HG03135 (cell line): ENCODE results near the gene GAMT.

Experiments
- ATAC-seq: cut with Tn5 transposase; IDR thresholded peaks from one replicate; pipeline ENCODE4 v1.9.1; 2021; ENCODE audit warnings: mild to moderate bottlenecking, moderate library complexity; ENCODE audit not compliant: unreplicated experiment

GAMT gene

DNA sequence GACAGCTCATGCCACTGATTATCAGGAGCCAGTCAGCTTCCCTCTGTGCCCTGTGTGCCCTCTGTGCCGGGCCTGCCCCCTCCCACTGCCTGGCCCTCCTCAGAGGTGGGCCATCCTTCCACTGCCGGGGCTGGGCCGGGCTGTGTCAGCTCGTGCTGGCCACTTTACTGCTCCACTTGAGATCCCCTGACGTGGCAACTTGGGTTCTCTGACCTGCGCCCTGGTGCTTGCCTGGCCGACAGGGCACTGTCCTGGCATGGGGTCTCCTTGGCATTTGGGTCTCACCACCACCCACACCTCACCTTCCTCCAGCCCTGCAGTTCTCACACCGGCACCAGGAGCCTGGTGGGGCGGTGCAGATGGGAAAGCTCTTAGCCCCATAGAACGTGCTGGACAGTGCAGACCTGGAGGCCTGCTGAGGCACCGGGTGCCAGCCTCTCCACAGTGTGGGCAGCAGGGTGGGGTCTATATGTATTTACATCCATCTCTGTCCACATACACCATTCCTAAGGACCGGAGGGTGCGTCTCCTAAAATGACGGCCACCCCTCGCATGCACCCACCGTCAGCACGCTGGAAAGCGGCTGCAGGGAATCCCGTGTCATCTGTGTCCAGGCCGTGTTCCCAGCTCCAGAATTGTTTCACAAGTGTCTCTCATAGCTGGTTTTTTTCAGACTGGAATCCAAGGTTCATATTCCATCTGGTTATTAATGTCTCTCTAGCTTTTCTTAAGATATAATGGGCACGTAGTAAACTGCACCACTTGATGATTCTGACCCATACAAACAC, 17.8 kb upstream of the GAMT start:
- no peak for ATAC-seq

DNA sequence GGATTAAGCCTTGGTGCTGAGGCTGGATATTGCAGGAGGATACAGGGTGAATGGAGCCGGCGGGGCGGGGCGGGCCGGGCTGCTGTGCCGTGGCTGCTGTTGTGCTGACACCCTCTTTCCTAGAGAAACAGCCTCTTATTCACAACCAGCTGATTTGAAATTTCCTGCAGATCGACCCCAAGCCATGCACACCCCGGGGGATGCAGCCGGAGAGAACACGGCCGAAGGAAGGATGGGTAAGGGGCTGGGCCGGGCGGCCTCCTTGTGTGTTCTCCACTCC, 17.1 kb upstream of the GAMT start:
- ATAC-seq: no peak

DNA sequence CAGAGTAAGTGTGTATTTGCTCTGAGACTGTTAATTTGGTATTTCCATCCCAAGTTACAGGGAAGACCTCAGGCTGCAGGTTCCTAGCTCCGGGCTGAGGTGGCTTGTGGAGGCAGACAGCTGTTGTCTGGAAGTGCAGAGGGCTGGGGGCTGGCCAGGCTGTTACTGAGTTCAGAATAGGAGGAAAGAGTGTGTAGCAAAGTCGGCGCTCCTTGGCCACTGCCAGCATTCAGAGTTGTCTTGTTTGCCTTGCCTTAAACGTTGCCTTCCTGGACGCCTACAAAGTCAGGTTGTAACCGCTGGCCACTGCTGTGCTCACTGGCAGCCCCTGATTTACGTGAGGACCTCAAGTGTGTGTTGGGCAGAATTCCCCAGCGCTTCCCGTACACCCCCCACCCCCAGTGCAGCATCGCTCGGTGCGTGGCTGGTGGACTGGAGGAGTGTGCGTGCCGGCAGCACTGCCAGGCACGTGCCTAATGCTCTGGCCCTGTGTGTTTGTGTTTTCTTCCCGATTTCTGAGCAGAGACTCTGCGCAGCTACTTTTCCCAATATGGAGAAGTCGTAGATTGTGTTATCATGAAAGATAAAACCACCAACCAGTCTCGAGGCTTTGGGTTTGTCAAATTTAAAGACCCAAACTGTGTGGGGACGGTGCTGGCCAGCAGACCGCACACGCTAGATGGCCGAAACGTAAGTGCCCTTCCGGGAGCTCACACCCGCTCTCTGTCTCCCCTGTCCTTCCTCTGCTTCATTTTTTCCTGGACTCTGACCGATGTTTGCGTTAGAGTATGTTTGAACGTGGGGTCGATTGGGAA, 16.5 kb upstream of the GAMT start:
- no peak for ATAC-seq

DNA sequence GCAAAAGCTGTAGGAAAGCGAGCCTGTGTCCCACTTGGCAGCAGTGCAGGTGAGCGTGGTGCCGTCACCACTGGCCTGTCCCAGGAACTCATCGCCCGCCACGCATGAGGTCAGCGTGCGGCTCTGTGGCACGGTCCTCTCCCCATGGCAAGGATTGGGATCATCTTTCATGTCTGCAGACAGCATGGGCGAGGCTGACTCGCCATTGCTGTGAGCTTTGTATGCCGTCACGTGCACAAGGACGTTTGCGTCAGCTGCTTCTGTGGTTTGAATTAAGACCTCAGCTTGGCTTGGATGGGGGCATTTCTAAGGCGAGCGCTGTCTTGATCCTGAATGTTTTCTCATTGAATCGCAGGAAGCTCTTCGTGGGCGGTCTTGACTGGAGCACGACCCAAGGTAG, 15.8 kb upstream of the GAMT start:
- no peak for ATAC-seq

DNA sequence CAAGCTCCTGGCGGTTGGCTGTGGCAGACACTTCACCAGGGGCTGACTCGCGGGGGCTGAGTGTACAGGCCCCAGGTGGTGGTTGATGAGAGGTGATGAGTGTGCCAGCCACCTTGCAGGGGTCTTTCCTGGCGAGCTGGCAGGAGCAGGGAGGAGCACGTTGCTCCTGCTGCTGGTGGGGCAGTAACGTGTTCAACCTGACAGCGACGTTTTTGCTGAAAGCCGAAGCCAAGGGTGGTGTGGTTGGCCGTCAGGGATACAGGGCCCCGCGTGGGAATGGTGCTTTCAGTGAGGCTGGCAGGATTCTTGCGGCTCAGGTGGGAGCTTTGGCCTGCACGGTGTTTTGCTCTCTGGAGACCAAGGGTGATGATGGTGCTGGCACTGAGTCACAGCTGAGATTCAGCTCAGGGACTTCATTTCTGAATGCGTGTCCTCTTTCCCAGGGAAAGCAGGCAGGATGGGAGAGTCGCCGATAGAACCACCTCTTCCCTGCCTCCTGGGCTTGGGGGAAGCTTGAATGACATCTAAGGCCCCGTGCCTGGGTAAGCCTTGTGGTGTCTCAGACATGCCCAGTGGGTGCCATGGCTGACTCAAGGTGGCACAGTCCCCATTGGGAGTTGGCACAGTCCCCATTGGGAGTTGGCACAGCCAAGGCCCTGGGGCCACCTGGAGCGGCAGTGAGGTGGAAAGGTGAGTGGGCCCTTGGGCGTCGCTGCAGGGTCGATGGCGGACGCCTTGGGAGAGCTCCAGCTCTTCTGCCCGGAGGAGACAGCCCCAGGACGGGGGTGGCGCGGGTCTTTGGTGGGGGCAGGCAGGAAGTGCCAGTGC, 14.9 kb upstream of the GAMT start:
- ATAC-seq: no peak

DNA sequence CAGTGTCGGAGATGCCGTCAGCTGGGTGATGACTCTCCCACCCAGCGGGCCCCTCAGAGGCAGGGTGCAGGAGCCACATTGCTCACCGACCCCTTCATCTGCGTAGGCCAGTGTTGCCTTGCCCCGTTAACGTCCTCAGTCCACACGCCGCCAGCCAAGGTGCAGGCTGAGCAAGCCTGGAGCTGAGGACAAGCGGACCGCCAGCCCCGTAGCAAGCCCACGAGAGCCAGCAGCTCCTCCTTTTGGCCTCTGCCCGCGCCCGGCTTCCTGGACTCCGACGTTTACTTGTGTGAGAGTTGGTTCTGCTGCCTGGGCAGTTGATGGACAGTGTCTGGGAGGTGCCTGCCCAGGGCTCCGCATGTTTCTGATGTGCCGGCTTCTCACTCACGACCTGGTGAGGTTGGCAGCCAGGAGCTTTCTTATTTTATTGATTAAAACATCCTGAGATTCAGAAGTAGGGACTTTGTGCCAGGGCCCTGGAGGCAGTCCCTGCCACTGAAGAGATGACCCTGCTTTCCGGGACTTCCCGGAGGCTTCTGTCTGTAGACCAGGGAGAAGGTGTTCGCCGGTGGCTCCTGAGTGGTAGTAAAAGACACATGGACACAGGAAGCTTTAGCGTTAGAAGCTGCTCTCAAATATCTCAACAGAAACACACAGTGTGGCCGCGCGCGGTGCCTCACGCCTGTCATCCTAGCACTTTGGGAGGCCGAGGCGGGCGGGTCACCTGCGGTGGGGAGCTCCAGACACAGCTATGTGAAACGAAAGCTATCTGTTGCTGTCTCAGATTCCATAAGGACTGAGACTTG, 11.9 kb upstream of the GAMT start:
- no peak for ATAC-seq

DNA sequence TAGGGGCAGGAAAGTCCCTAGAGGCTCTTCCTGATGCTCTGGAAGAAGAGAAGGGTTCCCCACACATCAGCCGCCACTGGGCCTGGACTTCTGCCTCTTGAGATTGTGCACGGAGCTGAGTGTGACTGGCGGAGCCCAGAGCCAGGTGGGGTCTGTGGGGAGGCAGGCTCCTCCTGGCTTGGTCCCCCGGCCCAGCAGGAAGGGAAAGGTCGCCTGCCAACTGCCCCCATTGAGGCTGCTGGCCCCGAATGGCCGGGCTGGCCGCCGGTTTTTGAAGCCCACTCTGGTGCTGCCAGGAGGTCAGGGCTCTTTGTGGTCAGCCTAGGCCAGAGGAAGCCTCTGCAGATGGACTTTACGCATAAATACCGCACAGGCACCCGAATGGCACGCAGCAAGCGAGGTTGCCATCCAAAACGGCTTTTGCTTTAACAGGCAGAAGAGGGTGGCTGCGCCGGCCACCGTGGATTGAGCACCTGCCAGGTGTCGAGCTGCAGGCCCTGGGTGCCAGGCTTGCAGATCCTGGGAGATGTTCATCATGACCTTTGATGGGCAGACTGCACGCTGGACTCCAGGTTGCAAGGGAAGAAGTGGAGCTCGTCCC, 11.1 kb upstream of the GAMT start:
- no peak for ATAC-seq

DNA sequence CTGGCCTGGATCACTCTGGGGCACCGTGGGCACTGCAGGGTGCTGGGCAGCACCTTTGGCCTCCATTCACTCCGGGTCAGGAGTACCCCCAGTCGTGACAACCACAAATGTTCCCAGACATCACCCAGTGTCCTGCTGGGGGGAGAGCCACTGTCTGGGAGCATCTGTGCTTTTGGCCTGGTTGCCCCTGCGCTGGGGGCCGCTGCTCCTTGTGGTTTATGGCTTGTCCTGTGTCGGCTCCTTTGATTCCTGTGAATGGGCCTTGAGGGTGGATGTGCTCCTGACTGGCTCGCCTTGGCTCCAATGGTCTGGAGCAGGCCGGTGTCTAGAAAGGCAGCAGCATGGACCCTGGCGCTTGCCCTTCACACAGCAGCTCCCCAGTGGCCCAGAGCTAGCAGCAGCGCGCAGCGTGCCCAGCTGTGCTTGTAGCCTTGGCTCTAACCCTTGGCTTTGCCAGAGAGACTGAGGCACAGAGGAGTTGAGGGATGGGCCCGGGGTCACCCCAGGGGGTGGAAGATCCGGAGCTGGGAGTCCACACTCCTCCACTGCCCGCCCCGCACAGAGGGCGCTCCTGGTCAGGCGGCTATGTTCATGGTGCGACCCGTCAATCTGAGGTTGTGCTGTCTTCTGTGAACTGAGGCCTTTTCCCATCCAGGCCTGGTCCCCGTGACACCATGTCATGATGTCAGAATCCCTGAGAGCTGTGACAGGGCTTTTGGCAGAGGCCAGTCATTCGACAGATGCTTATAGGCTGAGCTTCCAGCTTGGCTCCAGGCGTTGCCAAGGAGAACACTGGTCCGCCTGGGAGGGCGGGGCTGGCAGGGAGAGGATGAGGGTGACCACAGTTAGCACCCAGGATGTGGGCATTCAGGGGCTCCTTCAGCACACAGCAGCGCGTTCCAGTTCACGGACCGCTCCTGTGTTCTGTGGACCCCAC, 10.2 kb upstream of the GAMT start:
- ATAC-seq: no peak

DNA sequence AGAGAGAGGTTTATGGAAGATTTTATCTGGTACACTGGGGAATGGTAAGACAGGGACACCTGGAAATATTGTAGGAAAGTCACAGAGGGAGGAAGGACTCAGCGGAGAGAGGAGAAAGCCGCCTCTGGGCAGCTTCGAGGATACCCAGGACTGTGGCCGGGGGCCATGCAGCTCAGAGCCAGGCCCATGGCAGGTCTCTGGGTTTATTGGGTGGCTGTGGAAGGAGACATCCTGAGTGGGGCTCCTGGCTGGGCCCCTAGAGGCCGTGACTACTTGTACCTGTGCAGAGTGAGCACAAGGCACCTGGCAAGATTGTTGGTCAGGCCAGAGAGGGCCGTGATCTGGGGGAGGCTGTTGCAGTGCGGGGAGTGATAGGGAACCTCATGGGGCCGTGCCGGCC, 9.4 kb upstream of the GAMT start:
- ATAC-seq: no peak

DNA sequence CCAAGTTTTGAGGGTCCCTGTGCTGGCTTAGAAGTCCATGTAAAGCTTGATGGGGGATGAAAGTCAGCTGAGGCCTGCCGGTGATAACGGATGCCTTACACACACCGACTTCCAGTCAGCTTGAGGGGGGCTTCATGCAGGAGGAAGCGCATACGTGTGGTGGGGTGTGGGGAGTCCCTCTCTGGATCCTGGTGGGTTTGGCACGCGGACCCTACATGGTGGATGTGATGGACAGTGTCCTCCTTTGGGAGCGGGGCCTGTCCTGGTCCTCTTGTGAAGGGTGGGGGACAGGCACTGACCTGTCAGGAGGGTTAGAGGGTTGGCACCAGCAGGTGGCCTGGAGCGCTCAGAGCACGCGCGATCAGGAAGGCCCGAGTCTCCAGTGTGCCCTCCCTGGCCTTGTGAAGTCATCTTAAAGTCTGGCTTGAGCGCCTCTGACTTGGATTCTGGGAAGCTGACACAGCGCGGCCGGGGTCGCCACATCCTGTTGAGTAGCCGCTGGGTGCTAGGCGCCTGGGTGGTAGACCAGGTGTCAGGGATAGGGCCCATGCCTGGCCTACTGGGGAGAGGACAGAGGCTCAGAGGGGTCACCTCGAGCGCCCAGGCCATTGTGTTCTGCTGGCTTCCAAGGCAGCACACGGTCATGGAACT, 8.9 kb upstream of the GAMT start:
- no peak for ATAC-seq

DNA sequence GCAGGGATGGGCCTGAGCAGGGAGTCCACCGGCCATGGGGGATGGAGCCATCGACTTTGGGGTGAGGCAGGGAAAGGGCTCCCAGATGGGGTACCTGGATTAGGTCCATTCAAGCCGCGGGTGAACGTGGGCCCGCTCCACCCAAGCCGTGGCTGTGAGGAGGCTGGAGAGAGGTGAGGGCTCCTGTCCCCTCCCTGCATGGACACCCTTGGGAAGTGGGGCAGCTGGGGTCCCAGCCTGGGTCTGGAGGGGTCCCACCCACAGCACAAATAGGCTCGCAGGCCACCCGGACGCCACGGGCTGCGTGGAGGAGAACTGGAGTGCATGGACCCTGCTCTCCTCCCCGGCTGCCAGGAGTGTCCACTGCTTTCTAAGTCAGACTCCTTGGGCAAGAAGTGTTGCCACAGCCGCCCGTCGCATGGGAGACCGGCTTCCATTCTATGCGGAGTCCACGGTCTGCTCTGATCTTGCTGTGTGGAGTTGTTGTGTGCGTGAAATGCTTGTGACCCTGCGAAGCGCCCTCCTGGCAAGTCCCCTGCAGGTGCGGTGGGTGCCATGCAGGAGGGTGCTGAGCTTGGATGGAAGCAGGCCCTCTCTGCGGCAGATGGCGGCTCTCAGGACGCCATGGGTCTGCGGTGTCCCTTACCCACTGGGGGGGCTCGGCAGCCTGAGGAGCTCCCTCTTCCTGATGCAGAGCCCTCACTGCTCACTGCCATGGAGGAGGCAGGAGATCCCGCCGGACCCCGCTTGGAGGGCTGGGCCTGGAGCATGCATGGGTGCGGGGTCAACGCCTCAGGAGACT, 8.1 kb upstream of the GAMT start:
- no peak for ATAC-seq

DNA sequence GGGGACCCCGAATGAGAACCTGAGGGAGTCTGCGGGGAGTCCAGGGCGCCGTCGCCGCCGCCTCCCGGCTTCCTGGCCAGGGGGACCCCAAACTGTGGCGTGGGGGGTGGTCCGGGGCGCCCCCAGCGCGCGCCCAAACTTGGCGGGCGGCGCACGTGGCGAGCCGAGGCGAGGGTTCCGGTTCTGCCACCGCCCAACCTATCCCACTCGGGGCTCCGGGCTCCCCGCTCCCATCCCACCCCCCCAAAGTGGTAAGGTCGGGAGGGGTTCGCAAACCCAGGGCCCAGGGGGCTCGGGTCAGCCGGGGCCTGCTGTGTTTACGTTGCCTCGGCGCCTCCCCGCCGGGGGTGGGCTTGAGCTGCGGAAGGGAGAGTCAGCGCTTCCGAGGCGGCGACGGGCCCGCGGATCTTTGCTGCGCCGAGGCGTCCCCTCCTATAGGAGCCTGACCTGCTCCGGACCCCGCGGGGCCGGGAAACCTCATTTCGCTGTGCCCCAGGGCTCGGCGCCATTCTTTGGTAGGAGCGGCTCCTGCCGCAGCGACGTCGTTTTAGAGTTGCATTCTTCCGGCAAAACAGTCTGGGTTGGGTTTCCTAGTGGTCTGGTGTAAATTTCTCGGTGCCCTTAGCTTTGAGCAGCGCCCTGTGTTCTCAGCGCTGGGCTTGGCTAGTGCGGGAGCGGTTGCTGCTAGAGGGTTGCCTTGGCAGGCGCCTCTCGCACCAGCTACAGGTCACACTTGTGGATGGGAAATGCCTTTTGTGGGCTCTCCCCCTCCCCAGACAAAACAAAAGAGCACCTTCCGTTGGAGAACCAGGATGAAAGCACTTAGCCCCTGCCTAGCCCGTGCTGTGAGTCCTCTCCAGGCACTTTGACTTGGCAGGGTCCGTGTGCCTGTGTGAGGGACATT, 7.2 kb upstream of the GAMT start:
- no peak for ATAC-seq

DNA sequence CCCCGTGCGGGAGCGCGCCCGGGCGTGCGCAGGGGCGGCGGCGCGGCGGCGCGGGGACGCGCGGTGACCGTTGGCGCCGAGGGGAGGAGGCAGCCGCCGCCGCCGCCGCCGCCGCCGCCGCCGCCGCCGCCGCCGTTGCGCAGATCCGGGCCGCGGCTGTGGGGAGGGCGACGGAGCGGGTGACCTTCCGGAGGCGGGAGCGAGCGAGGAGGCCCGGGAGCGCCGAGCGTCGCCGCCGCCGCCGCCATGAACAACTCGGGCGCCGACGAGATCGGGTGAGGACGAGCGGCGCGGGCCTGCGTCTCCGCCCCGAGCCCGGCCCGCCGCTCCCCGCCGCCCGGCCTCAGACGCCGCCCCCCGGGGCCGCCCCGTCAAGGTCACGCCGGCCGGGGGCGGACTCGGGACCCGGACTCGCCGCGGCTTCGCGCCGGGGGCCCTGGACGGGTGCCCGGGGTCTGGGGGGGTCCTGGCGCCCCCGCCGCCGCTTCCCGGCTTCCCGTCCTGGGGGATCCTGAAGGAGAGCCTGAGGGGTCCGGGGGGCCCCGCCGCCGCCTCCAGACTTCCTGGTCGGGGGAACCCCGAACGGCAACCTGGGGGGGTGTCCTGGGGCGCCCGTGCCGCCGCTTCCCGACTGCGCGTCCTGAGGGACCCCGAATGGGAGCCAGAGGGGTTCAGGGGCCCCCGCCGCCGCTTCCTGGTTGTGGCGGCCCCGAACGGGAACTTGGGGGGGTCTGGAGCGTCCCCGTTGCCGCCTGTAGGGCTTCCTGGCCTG, 6.4 kb upstream of the GAMT start, which contains the start of gene DAZAP1:
Gene DAZAP1 (plus strand): TSS at position 59 of the 772 bp plus-strand sequence. CDS start 188 bp downstream, at position 247.
- ATAC-seq: peak; percentile 25

DNA sequence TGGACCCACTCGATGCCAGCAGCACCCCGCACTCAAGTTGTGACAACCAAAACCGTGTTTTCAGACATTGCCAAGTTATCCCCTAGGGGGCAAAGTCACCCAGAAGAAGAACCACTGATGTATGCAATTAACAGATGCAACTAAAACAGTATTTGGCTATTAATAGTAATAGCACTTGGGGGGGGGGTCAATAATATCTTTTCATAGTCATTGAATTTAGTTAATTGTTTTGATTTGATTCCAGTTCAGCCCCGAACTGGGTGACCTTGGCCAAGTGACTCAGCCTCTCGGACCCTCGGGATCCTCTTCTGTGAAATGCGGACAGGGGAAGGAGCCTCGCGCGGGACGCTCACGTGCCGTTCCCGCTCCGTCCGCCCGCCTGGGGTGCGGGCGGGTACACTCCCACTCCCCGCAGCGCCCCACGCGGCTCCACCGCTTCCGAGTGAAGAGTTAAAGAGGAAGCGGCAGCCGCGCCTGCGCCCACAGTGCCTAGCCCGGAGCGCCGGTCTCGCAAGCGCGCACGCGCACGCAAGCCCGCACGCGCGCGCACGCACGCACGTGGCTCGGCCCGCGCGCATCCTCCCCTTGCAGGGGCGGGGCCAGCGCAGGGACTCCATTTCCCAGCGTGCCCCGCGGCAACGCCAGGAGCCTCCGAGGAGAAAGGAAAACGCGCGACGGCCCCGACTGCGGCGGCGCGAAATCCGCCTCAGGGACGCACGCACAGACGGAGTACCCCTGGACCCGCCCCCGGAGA, 5.6 kb upstream of the GAMT start:
- ATAC-seq: peak; percentile 68

DNA sequence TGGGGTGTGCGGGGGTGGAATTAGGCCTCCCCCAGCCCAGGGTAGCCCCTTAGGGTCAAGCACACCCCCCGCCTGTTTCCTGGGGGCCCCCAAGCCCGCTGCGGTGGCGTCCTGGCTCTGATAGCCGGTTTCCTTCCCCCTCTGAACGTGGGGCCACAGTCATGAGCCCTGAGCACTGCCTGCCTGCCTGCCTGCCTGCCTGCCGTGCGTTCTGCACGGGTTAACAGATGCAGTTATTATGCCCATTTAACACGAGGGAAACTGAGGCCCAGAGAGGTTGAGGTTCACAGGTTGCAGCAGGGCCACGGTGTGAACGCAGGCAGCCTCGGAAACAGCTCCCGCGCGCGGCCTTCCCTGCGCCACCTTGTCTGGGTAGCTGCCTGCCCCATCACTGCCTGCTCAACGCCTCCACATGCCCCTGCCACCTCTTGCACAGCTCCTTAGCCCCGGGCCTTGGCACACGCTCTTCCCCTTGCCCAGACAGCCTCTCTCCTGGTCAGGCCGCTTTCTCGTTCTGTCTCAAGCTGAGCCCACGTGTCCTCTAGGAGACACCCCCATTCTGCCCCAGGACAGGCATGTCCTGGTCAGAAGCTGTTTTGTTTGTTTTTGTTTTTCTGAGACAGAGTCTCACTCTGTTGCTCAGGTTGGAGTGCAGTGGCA, 1.2 kb upstream of the GAMT start:
- no peak for ATAC-seq
